Right lobe of liver (tissue), 6 donors: ENCODE results near the gene NUAK1. TPM values are rescaled to one million over a fixed set of nuclear protein-coding genes. Genes with fewer than 3 reads are reported as not detected.

Experiments used
- ATAC-seq, 4 donors: fragments of 200-7000 bp; cut with Tn5 transposase; one replicate each; pipeline ENCODE4 v1.9.1; 2020; ENCODE audit warnings: mild to moderate bottlenecking in 4 of 4, moderate library complexity in 4 of 4
- DNase-seq, 3 donors: peaks; one replicate each; pipeline ENCODE4 v3.0.0-alpha.2; 2020
- H3K27ac ChIP-seq, 3 donors: fragments of 200-600 bp; one replicate each; pipeline ENCODE4 v1.8.0; 2022
- H3K27me3 ChIP-seq, 2 donors: fragments of 200-600 bp; one replicate each; pipeline ENCODE4 v1.8.0; 2022
- H3K36me3 ChIP-seq, 4 donors: fragments of 200-600 bp; sonication (generic) in 1 of 4; one replicate each; pipeline versions ENCODE4 v1.5.1 to v1.8.0; 2017 to 2022; ENCODE audit warnings: control low read depth in 1 of 4
- H3K4me1 ChIP-seq, 4 donors: fragments of 200-600 bp; sonication (generic) in 1 of 4; one replicate each; pipeline versions ENCODE4 v1.5.1 to v1.8.0; 2017 to 2022; ENCODE audit warnings: control low read depth in 1 of 4
- H3K4me3 ChIP-seq, 3 donors: fragments of 200-600 bp; one replicate each; pipeline ENCODE4 v1.8.0; 2022
- H3K9me3 ChIP-seq, 4 donors: fragments of 200-600 bp; sonication (generic) in 1 of 4; one replicate each; pipeline versions ENCODE4 v1.5.1 to v1.8.0; 2017 to 2022; ENCODE audit warnings: control low read depth in 1 of 4
- POLR2A ChIP-seq: fragments of 450-650 bp; IDR thresholded peaks from one replicate; pipeline ENCODE4 v1.6.1; 2017; ENCODE audit warnings: antibody characterized with exemption, mild to moderate bottlenecking
- WGBS: methylation state at CpG from one replicate; pipeline ENCODE4 v1.1.6; 2018; ENCODE audit warnings: low coverage, low lambda C conversion rate; ENCODE audit not compliant: insufficient coverage; ENCODE audit errors: missing lambda C conversion rate; 5-methylcytosine and 5-hydroxymethylcytosine counted together
- intact Hi-C, 2 donors: fragments of 100-400 bp; cut with DNase I; formaldehyde crosslinking; loops; one replicate each; pipeline versions ENCODE4 v1.11.2 to v1.14.1; 2022
- total RNA-seq, 6 experiments: library from RNA; depleted of rRNA in 2 of 6; stranded (reverse); fragments of >200 nt in 2 of 6; fragmentation: NEBNext Ultra II Directional in 3 of 6; extraction: Animal tissue kit (Norgen Biotek cat#: 25700) in 3 of 6; gene quantifications; one replicate each; pipeline versions ENCODE4 v1.1.0 to v1.2.4, GENCODE V29; 2016 to 2023
- TF ChIP-seq, protein P1 (sequence below), 4 donors: fragments of 200-600 bp in 3 of 4; fragments of 450-650 bp in 1 of 4; IDR thresholded peaks; one replicate each; pipeline versions ENCODE4 v1.5.1 to v1.8.0; 2016 to 2022; ENCODE audit warnings: antibody characterized with exemption in 4 of 4, mild to moderate bottlenecking in 2 of 4
- donor health status: DM: no; HTN: yes; CAD: no.
- donor health status: DM: no; HTN: no; CAD: no.
- donor health status: DM: no; HTN: no; CAD: no.
- donor health status: DM: no; HTN: yes; CAD: no.
- donor health status: DM: no; HTN: yes; CAD: no.

The NUAK1 gene
- total RNA-seq, 6 experiments from 2014 or later: 2.0 to 11.0 (median 3.5) TPM

- Histone ChIP-seq H3K27ac (no peak overlapping the region), H3K27me3 (no peaks in the 10 kb centered on the region), H3K36me3 (no peaks in the 10 kb centered on the region), H3K9me3 (no peaks in the 10 kb centered on the region), H3K4me3 (no peak overlapping the region), H3K4me1 (peaks cover 0 to 39% (median 10%) of the 10 kb centered on the region in 4 donors)
- DNase-seq: no peak
- TF ChIP-seq, protein P1, sequence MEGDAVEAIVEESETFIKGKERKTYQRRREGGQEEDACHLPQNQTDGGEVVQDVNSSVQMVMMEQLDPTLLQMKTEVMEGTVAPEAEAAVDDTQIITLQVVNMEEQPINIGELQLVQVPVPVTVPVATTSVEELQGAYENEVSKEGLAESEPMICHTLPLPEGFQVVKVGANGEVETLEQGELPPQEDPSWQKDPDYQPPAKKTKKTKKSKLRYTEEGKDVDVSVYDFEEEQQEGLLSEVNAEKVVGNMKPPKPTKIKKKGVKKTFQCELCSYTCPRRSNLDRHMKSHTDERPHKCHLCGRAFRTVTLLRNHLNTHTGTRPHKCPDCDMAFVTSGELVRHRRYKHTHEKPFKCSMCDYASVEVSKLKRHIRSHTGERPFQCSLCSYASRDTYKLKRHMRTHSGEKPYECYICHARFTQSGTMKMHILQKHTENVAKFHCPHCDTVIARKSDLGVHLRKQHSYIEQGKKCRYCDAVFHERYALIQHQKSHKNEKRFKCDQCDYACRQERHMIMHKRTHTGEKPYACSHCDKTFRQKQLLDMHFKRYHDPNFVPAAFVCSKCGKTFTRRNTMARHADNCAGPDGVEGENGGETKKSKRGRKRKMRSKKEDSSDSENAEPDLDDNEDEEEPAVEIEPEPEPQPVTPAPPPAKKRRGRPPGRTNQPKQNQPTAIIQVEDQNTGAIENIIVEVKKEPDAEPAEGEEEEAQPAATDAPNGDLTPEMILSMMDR (IDR thresholded peaks at IDR 0.05): no peak
- TF ChIP-seq POLR2A: no peak
- ATAC-seq: no peak
- WGBS: 50% methylated on average over 3 of the region's 3 CpGs
- intact Hi-C loops: no loop called here
These were observed 2.7 kb upstream of the NUAK1 start for GRCh38 chr12:106141452-106141851.

DNA sequence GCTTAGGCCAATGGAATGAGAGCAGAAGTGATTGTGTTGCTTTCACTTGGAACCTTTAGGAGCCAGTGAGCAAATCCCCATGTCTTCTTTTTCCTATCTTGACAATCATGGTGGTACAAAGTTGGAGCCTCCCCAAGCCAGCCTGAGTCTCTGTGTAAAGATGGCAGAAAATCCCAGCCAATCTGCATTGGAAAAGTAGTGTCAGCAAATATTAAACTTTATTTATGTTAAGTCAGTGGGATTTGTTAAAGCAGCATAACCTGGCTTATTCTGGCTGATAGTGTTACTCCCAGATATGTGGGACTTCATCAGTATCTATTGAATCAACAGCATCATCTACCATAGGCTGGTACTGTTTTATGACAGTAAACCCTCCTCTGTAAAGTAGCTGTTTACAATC is 2.2 kb upstream of the NUAK1 start:
- H3K27me3 ChIP-seq: no peaks in the 10 kb centered on the region
- no peaks in the 10 kb centered on the region for H3K9me3 ChIP-seq
- H3K4me3 ChIP-seq: peak overlapping the region in 2 of 3 donors; percentile 79 to 89
- peaks cover 0 to 36% (median 10%) of the 10 kb centered on the region in 4 donors for H3K4me1 ChIP-seq
- intact Hi-C loops: no loop called here
- DNase-seq (no peak), ATAC-seq (no peak)
- TF ChIP-seq POLR2A: no peak
- TF ChIP-seq, protein P1 (IDR thresholded peaks at IDR 0.05): no peak
- H3K36me3 ChIP-seq: no peaks in the 10 kb centered on the region
- H3K27ac ChIP-seq: peak overlapping the region in 1 of 3 donors; percentile 98

GRCh38 chr12:106140223-106140986 is 1.7 kb upstream of the NUAK1 start:
- ATAC-seq (peak; percentile 14 to 43 (median 32)), DNase-seq (peak; percentile 38 to 70 (median 65))
- 28% methylated on average over 11 of the region's 15 CpGs for WGBS
- Histone ChIP-seq H3K4me1 (peaks cover 0 to 36% (median 11%) of the 10 kb centered on the region in 4 donors), H3K4me3 (peak overlapping the region; percentile 79 to 89 (median 85)), H3K36me3 (no peaks in the 10 kb centered on the region), H3K27ac (peak overlapping the region; percentile 98 to 100 (median 98)), H3K9me3 (no peaks in the 10 kb centered on the region), H3K27me3 (no peaks in the 10 kb centered on the region)
- intact Hi-C loops: no loop called here
- peak; percentile 28 for TF ChIP-seq POLR2A
- TF ChIP-seq, protein P1 (IDR thresholded peaks at IDR 0.05): no peak

DNA sequence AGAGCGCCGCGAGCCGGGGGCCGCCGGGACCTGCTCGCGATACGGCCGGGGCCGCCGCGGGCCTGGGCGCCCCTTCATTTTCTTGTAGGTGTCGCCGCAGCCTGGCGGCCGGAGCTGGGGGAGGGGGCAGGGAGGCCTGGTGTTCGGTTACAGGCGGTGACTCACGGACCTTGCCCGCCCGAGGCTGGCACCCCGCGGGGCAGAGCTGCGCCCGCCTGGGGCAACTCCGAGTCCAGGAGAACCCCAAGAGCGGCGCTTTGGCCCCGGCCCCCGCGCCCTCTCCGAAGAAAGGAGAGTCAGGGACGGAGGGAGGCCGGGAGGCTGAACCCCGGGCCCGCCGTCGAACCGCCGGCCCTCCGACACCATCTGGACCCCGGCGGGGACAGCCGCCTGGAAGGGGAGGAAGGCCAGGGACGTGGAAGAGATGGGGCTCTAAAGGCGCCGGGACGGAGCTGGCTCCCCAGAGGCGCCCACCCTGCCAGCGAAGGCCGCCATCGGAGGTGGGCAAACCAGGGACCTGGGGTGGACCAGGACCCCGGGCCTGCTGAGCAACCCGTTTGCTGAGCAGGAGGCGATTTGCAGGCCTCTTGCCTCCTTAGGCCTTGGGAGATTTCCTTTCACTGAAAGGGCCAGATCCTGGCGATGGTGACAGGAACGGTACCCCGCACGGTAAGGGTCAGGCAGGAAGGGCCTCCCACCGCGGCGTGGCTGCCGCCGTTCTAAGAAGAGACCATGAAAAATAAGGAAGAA is 843 bp upstream of the NUAK1 start:
- H3K4me1 ChIP-seq: peaks cover 0 to 34% (median 15%) of the 10 kb centered on the region in 4 donors
- H3K9me3 ChIP-seq: no peaks in the 10 kb centered on the region
- intact Hi-C loops: loop anchor here (5.0 to 10.0 kb wide), 3 partner anchors 105 to 717 kb away; no protein-coding TSS in a partner anchor
- TF ChIP-seq, protein P1 (IDR thresholded peaks at IDR 0.05): peak in 1 of 4 donors; percentile 3
- TF ChIP-seq POLR2A: peak; percentile 77
- peak; percentile 66 to 69 (median 68) for ATAC-seq
- WGBS: 1% methylated on average over 11 of the region's 66 CpGs
- H3K27ac ChIP-seq: peak overlapping the region; percentile 98 to 100 (median 98)
- H3K4me3 ChIP-seq: peak overlapping the region; percentile 79 to 89 (median 85)
- no peaks in the 10 kb centered on the region for H3K36me3 ChIP-seq
- H3K27me3 ChIP-seq: no peaks in the 10 kb centered on the region
- peak; percentile 84 to 87 (median 86) for DNase-seq
